GM12874 (cell line): ENCODE results near the gene ENDOG.

Experiments
- CTCF ChIP-seq: IDR thresholded peaks from 2 replicates; pipeline ENCODE4 v1.5.1; 2011; ENCODE audit warnings: low read depth, mild to moderate bottlenecking, control low read depth, low read length, moderate library complexity; ENCODE audit not compliant: insufficient read depth

Gene ENDOG

GRCh38 chr9:128818099-128818838 is at the start of gene ENDOG:
TSS of gene ENDOG (plus strand) at chr9:128818500. CDS start at chr9:128818685, 185 bp downstream.
- peak; percentile 99 for TF ChIP-seq CTCF

DNA sequence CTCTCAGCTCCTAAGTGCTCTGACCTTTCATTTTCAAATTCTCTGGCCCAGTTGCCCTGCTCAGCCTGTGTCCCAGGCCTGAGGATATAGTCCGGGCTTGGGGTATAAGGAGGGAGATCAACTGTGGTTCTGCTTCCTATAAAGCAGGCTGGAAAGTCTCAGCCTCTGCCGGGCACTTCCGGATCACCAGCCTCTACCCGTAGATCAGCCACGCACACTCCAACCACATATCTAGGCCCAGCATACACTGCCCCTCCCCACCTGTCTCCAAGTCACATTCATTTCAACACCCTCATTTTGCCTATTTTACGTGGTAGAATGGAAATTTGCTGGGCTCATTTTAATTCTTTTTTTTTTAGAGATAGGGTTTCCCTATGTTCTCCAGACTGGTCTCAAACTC is 49.7 kb upstream of the ENDOG start:
- no peak for TF ChIP-seq CTCF

DNA sequence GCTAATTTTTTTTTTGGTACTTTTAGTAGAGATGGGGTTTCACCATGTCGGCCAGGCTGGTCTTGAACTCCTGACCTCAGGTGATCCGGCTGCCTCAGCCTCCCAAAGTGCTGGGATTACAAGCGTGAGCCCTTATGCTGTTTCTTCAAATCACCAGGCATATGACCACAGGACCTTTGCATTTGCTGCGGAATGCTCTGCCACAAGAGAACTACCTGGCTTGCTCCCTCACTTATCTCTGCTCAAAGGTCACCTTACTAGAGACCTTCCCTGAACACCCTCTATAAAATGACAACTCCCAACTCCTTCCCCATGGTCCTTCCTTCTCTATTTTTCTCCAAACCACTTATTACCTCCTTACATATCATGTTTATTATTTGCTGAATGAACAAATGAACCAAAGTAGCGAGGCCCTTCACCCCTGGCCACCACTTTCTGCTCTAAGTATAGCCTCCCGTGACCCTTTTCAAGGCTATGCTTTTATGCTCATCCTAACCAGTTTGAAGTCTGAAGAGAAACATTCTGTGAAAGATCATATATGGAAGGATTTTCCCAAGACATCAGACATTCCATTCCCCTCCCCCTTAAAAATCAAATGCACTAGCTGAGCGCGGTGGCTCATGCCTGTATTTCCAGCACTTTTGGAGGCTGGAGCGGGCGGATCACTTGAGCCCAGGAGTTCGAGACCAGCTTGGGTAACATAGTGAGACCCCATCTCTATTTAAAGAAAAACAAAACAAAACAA is 47.8 kb upstream of the ENDOG start:
- no peak for TF ChIP-seq CTCF

DNA sequence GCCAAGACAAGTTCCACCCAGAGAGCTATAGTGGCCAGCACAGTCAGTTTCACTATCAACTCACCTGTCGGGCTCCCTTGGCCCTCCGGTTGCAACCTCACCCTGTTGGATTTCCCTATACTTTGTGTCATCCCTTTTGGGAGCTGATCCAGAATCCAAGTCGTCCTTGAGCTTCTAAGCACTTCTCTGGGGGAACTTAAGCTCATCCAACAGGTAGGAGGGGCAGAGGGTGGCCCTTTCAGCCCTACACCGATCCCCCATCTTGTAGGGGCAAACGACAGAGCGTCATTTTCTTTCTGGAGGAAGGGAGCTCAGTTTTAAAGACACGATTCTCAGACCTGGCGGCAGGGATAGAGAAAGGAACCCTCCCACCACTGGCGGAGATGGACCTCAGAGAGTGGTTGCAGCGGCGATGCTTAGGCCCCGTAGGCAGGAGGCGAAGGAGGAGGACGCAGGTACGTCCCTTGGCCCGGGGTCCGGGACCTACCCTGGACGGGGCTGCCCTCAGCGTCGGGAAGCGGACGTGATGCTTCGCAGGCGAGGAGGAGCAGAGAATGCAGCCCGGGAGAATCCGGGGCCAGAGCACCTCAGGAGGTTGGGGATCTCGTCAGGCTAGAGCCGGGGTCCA is 47.1 kb upstream of the ENDOG start:
- TF ChIP-seq CTCF: no peak

DNA sequence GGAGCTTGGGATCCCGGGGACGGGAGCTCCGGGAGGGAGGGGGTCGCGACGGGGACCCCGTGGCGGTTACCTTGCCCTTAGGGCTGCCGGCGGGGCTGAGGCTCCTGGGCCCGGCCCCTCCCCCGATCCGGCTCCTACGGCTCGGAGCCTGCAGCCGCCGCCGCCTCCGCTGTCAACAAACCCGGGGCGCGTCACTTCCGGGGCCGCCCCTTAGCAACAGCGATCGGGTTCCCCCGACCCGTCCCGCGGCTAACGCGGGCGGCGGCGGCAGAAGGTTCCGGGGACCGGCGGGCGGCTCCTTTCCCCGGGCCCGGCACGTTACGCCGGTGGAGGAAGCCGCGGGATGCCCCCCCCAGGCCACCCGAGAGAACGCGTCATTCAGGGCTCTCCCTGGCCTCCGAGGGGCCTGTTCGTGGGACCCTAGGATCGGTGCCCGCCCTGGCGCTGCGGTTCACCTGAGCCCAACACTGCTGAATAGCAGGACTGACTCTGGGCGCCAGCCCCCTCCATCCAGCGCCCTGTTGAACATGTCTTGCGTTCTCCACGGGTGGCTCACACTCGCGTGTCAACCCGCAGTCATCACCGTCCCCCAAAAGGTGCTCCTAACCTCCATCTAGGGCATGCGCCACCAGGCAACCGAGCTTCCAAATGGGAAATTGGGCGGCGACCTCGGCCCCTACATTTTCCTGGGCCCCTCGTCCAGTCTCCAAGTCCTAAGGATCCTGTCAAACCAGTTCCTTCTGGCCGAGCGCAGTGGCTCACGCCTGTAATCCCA is 46.4 kb upstream of the ENDOG start, which contains the start of gene ZER1:
ZER1 (minus strand) TSS at position 183 of the 775 bp plus-strand sequence. CDS start 16,362 bp downstream, outside the sequence.
- no peak for TF ChIP-seq CTCF

GRCh38 chr9:128773049-128773448 is 45.3 kb upstream of the ENDOG start:
- TF ChIP-seq CTCF: no peak

DNA sequence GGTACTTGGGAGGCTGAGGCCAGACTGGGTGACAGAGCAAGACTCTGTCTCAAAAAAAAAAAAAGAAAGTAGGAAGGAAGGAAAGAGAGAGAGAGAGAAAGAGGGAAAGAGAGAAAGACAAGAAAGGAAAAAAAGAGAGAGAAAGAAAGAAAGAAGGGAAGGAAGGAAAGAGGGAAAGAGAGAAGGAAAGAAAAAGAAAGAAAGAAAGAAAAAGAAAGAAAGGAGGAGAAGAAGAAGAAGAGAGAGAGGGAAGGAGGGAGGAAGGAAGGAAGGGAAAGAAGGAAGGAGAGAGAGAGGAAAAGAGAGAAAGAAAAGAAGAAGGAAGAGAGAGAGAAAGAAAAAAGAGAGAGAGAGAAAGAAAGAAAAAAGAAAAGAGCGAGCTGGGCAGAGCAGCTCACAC is 43.5 kb upstream of the ENDOG start:
- TF ChIP-seq CTCF: no peak
